ENCODE measurements around the gene OR52I1.

GRCh38 chr11:4581443-4581842, 12.4 kb upstream of the OR52I1 start, which contains the start of gene OR52I2:
- no peak for TF ChIP-seq CTCF (conservative IDR thresholded peaks at IDR 0.05; ENCODE audit: low read depth, low read length)
- no peak for TF ChIP-seq EZH2 (IDR thresholded peaks at IDR 0.05; ENCODE audit: borderline replicate concordance, low read depth, low read length, poor library complexity, severe bottlenecking)
